DOHH2 (cell line): ENCODE results near the gene WDR19.
"Not testable (repeated sequence)": the region's sequence is repeated elsewhere in the genome, so short reads cannot be mapped to it uniquely, and the experiment has no call there.

ENCODE experiments used
- H3F3A ChIP-seq: fragments of 200-600 bp; sonication (generic), shearing (Covaris generic); 2 replicates; pipeline ENCODE4 v1.6.0; 2016; ENCODE audit warnings: antibody characterized with exemption, mild to moderate bottlenecking; ENCODE audit not compliant: control insufficient read depth, insufficient read depth
- H3K27ac ChIP-seq: fragments of 200-600 bp; sonication (generic); 2 replicates; pipeline ENCODE4 v1.5.1; 2014; ENCODE audit warnings: low read depth, mild to moderate bottlenecking, low read length, moderate library complexity
- H3K27me3 ChIP-seq: fragments of 200-600 bp; sonication (generic); 2 replicates; pipeline ENCODE4 v1.6.1; 2014; ENCODE audit warnings: mild to moderate bottlenecking, low read length, mixed read lengths; ENCODE audit not compliant: control insufficient read depth
- H3K36me3 ChIP-seq: fragments of 200-600 bp; sonication (generic); 2 replicates; pipeline ENCODE4 v1.6.1; 2014; ENCODE audit warnings: mild to moderate bottlenecking, low read length, moderate library complexity, mixed read lengths; ENCODE audit not compliant: control insufficient read depth
- H3K4me1 ChIP-seq: fragments of 200-600 bp; sonication (generic); 2 replicates; pipeline ENCODE4 v1.6.1; 2014; ENCODE audit warnings: mild to moderate bottlenecking, low read length, mixed read lengths; ENCODE audit not compliant: control insufficient read depth
- H3K4me2 ChIP-seq: fragments of 200-600 bp; sonication (generic); 2 replicates; pipeline ENCODE4 v1.6.0; 2014; ENCODE audit warnings: mild to moderate bottlenecking, low read length, moderate library complexity
- H3K4me3 ChIP-seq: fragments of 200-600 bp; sonication (generic); 2 replicates; pipeline ENCODE4 v1.5.1; 2014; ENCODE audit warnings: mild to moderate bottlenecking, low read length, mixed read lengths
- H3K79me2 ChIP-seq: fragments of 200-600 bp; sonication (generic); 2 replicates; pipeline ENCODE4 v1.6.1; 2014; ENCODE audit warnings: mild to moderate bottlenecking, low read length, mixed read lengths; ENCODE audit not compliant: control insufficient read depth
- H3K9me2 ChIP-seq: fragments of 200-600 bp; sonication (generic); replicated peaks from 2 replicates; pipeline ENCODE4 v1.6.1; 2014; ENCODE audit warnings: mild to moderate bottlenecking, low read length, mixed read lengths; ENCODE audit not compliant: control insufficient read depth
- H3K9me3 ChIP-seq: fragments of 200-600 bp; sonication (generic); 2 replicates; pipeline ENCODE4 v1.6.1; 2014; ENCODE audit warnings: antibody characterized with exemption, low read length, mixed read lengths; ENCODE audit not compliant: control insufficient read depth, insufficient read depth
- H4K20me1 ChIP-seq: fragments of 200-600 bp; sonication (generic); 2 replicates; pipeline ENCODE4 v1.6.0; 2014; ENCODE audit warnings: low read depth, mild to moderate bottlenecking, antibody characterized with exemption, low read length, moderate library complexity; ENCODE audit not compliant: control insufficient read depth, insufficient read depth
- EZH2phosphoT487 ChIP-seq: fragments of 200-600 bp; sonication (generic); IDR thresholded peaks from 2 replicates; pipeline ENCODE4 v1.6.1; 2017; ENCODE audit warnings: borderline replicate concordance, mild to moderate bottlenecking, antibody characterized with exemption, low read length, moderate library complexity, mixed read lengths
- TF ChIP-seq, protein P1 (sequence below): fragments of 200-600 bp; sonication (generic); IDR thresholded peaks from one replicate; pipeline ENCODE4 v1.5.1; 2014; ENCODE audit warnings: antibody characterized with exemption, mild to moderate bottlenecking, low read depth, low read length; ENCODE audit not compliant: poor library complexity, severe bottlenecking

Gene WDR19

GRCh38 chr4:39181905-39182638, at the start of gene WDR19:
Gene WDR19, plus strand, starts transcription at chr4:39182529. Its CDS starts 29 bp downstream, at chr4:39182558.
- peaks cover 29% of the 10 kb centered on the region for H3K4me1 ChIP-seq
- no peaks in the 10 kb centered on the region for H3K27me3 ChIP-seq
- peak within 1 kb of the TSS; percentile 50 for H3K27ac ChIP-seq

GRCh38 chr4:39133623-39134022, 48.7 kb upstream of the WDR19 start:
- Histone ChIP-seq H3F3A (peaks cover 18% of the 10 kb centered on the region; the same call in 1 of the 2 replicates), H3K27ac (no peak overlapping the region), H4K20me1 (no peaks in the 10 kb centered on the region), H3K4me1 (peaks cover 17% of the 10 kb centered on the region), H3K79me2 (no peaks in the 10 kb centered on the region), H3K4me3 (no peak overlapping the region), H3K4me2 (no peak overlapping the region), H3K9me3 (no peaks in the 10 kb centered on the region), H3K9me2 (no peaks in the 10 kb centered on the region), H3K27me3 (no peaks in the 10 kb centered on the region), H3K36me3 (no peaks in the 10 kb centered on the region)
- no peak for TF ChIP-seq EZH2phosphoT487
- TF ChIP-seq, protein P1, sequence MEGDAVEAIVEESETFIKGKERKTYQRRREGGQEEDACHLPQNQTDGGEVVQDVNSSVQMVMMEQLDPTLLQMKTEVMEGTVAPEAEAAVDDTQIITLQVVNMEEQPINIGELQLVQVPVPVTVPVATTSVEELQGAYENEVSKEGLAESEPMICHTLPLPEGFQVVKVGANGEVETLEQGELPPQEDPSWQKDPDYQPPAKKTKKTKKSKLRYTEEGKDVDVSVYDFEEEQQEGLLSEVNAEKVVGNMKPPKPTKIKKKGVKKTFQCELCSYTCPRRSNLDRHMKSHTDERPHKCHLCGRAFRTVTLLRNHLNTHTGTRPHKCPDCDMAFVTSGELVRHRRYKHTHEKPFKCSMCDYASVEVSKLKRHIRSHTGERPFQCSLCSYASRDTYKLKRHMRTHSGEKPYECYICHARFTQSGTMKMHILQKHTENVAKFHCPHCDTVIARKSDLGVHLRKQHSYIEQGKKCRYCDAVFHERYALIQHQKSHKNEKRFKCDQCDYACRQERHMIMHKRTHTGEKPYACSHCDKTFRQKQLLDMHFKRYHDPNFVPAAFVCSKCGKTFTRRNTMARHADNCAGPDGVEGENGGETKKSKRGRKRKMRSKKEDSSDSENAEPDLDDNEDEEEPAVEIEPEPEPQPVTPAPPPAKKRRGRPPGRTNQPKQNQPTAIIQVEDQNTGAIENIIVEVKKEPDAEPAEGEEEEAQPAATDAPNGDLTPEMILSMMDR: no peak

More at GRCh38 chr4:39181905-39182638, at the start of gene WDR19:
- H3K4me2 ChIP-seq: peak within 1 kb of the TSS; percentile 82
- H3K9me3 ChIP-seq: no peaks in the 10 kb centered on the region
- peaks cover 4% of the 10 kb centered on the region; the same call in 1 of the 2 replicates for H3F3A ChIP-seq
- H3K36me3 ChIP-seq: peaks cover 9% of the 10 kb centered on the region; the same call in 1 of the 2 replicates
- H3K4me3 ChIP-seq: peak within 1 kb of the TSS; percentile 82
- H4K20me1 ChIP-seq: no peaks in the 10 kb centered on the region
- H3K79me2 ChIP-seq: peaks cover 15% of the 10 kb centered on the region
- H3K9me2 ChIP-seq: no peaks in the 10 kb centered on the region
- no peak for TF ChIP-seq EZH2phosphoT487
- TF ChIP-seq, protein P1: peak; percentile 74

GRCh38 chr4:39134683-39135306, 47.5 kb upstream of the WDR19 start:
- no peaks in the 10 kb centered on the region for H4K20me1 ChIP-seq
- no peaks in the 10 kb centered on the region for H3K36me3 ChIP-seq
- no peaks in the 10 kb centered on the region for H3K9me3 ChIP-seq
- peaks cover 17% of the 10 kb centered on the region for H3K4me1 ChIP-seq
- no peaks in the 10 kb centered on the region for H3K9me2 ChIP-seq
- peaks cover 18% of the 10 kb centered on the region; the same call in 1 of the 2 replicates for H3F3A ChIP-seq
- TF ChIP-seq EZH2phosphoT487: no peak
- TF ChIP-seq, protein P1: no peak
- peak overlapping the region; percentile 85 for H3K4me2 ChIP-seq
- peak overlapping the region; percentile 62 for H3K4me3 ChIP-seq
- peak overlapping the region; percentile 6 for H3K27ac ChIP-seq
- H3K79me2 ChIP-seq: no peaks in the 10 kb centered on the region
- no peaks in the 10 kb centered on the region for H3K27me3 ChIP-seq

- H3K9me3 ChIP-seq, H3K27ac ChIP-seq, H3K79me2 ChIP-seq, H3K27me3 ChIP-seq, H3K4me3 ChIP-seq, H4K20me1 ChIP-seq, H3K36me3 ChIP-seq, H3F3A ChIP-seq, H3K9me2 ChIP-seq, H3K4me2 ChIP-seq: not testable (repeated sequence)
- peaks cover 17% of the 10 kb centered on the region for H3K4me1 ChIP-seq
Observed at GRCh38 chr4:39138227-39138626, 44.1 kb upstream of the WDR19 start.
